Left lung (tissue), 10 donors: ENCODE measurements around the gene ZNF597. TPM values are rescaled to one million over a fixed set of nuclear protein-coding genes. Genes with fewer than 3 reads are reported as not detected.

Experiments
- ATAC-seq: fragments of 200-7000 bp; cut with Tn5 transposase; one replicate; pipeline ENCODE4 v1.9.1; 2020; ENCODE audit warnings: moderate library complexity
- DNase-seq, 4 donors: peaks; one replicate each; pipeline ENCODE4 v3.0.0-alpha.2; 2013 to 2020
- H3K27ac ChIP-seq, 2 donors: fragments of 200-600 bp; sonication (generic) in 1 of 2; one replicate each; pipeline versions ENCODE4 v1.5.0 to v1.8.0; 2020 to 2021
- H3K27me3 ChIP-seq, 2 donors: fragments of 200-600 bp; sonication (generic) in 1 of 2; one replicate each; pipeline versions ENCODE4 v1.5.0 to v1.8.0; 2020 to 2021
- H3K36me3 ChIP-seq, 2 donors: fragments of 200-600 bp; sonication (generic) in 1 of 2; one replicate each; pipeline versions ENCODE4 v1.5.0 to v1.8.0; 2020 to 2021
- H3K4me1 ChIP-seq, 2 donors: fragments of 200-600 bp; one replicate each; pipeline ENCODE4 v1.8.0; 2021
- H3K4me3 ChIP-seq, 2 donors: fragments of 200-600 bp; sonication (generic) in 1 of 2; one replicate each; pipeline versions ENCODE4 v1.5.0 to v1.8.0; 2020 to 2021; ENCODE audit warnings: mild to moderate bottlenecking in 1 of 2
- H3K9me3 ChIP-seq, 2 donors: fragments of 200-600 bp; sonication (generic) in 1 of 2; one replicate each; pipeline versions ENCODE4 v1.5.0 to v1.8.0; 2020 to 2021
- intact Hi-C, 2 donors: fragments of 100-400 bp; cut with DNase I; formaldehyde crosslinking; loops; one replicate each; pipeline versions ENCODE4 v1.11.2 to v1.14.2; 2022
- polyA plus RNA-seq, 6 donors: library from polyadenylated mRNA; unstranded; fragments of 120-200 nt; gene quantifications; one replicate each; pipeline ENCODE4 v1.2.1, GENCODE V29; 2013; ENCODE audit not compliant: insufficient read length in 6 of 6
- total RNA-seq, 2 donors: library from RNA; stranded (reverse); fragmentation: NEBNext Ultra II Directional; extraction: Animal tissue kit (Norgen Biotek cat#: 25700); gene quantifications; one replicate each; pipeline ENCODE4 v1.2.1, GENCODE V29; 2021
- TF ChIP-seq, protein P1 (sequence below), 2 donors: fragments of 200-600 bp; sonication (generic) in 1 of 2; IDR thresholded peaks; one replicate each; pipeline versions ENCODE4 v1.5.0 to v1.8.0; 2021; ENCODE audit warnings: antibody characterized with exemption in 2 of 2
- donor health status: DM: no; HTN: yes; CAD: no.
- donor health status: DM: no; HTN: no; CAD: no.

The ZNF597 gene
- total and polyA plus RNA-seq, 8 donors: 3.2 to 4.8 (median 4.2) TPM

DNA sequence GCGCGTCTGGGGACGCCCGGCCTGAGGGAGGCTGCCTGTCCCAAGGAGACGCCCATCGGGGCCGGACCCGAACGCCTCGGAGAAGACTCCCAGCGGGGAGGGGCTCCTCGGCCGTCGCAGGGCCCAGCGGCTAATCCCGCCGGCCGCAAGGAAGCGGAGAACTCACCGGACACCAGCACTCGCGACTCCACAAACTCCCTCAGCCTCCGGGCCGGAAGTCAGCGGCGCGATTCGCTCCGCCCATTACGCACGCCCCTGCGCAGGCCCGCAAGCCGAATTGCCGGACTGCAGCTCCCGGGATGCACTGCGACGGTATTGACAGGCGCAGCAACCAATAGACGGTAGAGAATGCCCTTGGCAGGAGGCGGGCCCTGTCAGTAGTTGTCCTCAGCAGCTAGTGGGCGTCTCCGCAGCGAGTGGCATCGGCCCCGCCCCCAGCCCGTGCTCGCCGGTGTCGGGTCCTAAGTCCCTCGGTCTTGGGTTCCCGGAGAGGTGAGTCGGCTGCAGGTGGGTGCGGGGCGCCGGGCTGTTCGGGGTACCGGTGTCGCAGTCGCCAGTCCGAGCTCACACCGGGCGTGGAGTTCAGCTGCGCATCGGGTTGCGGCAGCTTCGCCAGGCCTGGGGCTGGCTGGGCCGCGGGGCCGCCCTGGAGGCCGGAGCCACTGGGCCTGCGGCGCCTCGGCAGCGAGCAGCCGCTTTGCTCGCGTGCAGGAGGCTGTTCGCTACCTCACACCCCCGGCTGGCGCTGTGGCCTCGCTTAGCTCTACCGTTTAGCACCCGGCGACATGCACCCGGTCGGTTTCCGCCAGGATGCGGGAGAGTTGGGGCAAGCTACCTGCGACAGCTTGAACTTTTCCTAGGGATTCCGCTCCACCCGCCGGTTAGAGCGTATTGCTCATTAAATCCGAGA is 42.3 kb downstream of the ZNF597 start, which contains the start of the genes ZNF174 and ZSCAN32:
Gene ZNF174, plus strand, starts transcription at position 437 of the 910 bp plus-strand sequence. CDS start 790 bp downstream, outside the sequence.
Gene ZSCAN32, minus strand, starts transcription at position 226 of the 910 bp plus-strand sequence. CDS start 3,447 bp downstream, outside the sequence.
- H3K27ac ChIP-seq: peak within 1 kb of the TSS; percentile 77 to 90
- TF ChIP-seq, protein P1, sequence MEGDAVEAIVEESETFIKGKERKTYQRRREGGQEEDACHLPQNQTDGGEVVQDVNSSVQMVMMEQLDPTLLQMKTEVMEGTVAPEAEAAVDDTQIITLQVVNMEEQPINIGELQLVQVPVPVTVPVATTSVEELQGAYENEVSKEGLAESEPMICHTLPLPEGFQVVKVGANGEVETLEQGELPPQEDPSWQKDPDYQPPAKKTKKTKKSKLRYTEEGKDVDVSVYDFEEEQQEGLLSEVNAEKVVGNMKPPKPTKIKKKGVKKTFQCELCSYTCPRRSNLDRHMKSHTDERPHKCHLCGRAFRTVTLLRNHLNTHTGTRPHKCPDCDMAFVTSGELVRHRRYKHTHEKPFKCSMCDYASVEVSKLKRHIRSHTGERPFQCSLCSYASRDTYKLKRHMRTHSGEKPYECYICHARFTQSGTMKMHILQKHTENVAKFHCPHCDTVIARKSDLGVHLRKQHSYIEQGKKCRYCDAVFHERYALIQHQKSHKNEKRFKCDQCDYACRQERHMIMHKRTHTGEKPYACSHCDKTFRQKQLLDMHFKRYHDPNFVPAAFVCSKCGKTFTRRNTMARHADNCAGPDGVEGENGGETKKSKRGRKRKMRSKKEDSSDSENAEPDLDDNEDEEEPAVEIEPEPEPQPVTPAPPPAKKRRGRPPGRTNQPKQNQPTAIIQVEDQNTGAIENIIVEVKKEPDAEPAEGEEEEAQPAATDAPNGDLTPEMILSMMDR (IDR thresholded peaks at IDR 0.05): no peak
- H3K4me3 ChIP-seq: peak within 1 kb of the TSS; percentile 86 to 93
- intact Hi-C loops: no loop called here
- no peaks in the 10 kb centered on the region for H3K27me3 ChIP-seq
- H3K9me3 ChIP-seq: peaks cover 0 to 40% of the 10 kb centered on the region in 2 donors
- H3K36me3 ChIP-seq: peaks cover 0 to 52% of the 10 kb centered on the region in 2 donors
- ATAC-seq: peak; percentile 100
- H3K4me1 ChIP-seq: peaks cover 7 to 27% of the 10 kb centered on the region in 2 donors
- DNase-seq: peak; percentile 98 to 99 (median 99)

DNA sequence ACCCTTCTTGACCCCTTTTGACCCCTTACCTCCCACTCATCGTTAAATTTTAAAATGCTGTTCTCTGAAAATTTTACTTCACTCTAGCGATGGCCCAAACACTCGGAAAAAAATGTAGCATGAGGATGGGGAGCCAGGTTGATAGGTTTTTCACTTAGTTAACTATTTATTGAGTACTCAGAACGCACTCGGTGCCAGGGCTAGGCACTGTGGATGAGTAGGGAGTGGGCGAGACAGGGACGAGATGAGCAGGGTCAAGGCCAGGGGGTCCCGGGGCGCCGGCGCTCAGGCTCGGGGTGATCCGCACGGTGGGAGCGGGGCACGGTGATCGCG is 42.9 kb downstream of the ZNF597 start:
- H3K36me3 ChIP-seq: peaks cover 0 to 52% of the 10 kb centered on the region in 2 donors
- DNase-seq (no peak), ATAC-seq (no peak)
- H3K9me3 ChIP-seq: peaks cover 0 to 40% of the 10 kb centered on the region in 2 donors
- H3K4me3 ChIP-seq: peak overlapping the region; percentile 86 to 93
- no peaks in the 10 kb centered on the region for H3K27me3 ChIP-seq
- TF ChIP-seq, protein P1 (IDR thresholded peaks at IDR 0.05): no peak
- intact Hi-C loops: no loop called here
- peak overlapping the region; percentile 63 to 90 for H3K27ac ChIP-seq
- peaks cover 7 to 27% of the 10 kb centered on the region in 2 donors for H3K4me1 ChIP-seq

DNA sequence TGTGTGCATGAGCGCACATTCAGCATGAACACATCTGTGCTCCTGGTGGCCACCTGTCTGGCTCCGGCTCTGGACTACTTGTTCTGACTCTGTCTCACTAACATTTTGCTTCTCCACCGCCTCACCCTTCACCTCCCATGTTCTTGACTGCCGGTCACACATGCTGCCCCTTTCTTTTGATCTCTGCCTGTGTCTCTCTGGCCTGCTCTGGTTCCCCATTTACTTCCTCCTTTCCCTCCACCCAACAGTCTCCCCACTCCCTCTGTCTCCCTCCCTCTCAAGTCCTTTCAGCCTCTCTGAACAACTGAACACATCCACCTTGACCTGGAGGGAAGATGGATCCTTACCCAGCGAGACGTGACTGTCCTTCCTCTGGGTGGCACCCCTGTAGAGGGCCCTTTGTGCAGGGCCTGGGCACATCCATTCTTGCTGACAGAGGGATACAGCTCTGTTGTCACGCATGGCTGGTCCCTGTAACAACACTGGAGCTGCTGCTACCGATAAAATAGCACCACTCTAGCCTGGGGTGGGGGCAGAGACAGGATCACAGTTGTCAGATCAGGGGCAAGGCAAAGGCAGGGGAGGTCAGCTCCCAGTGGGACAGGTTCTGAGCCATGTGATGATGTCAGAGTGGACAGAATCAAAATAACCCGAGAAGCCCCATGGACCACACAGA is 53.5 kb downstream of the ZNF597 start:
- Histone ChIP-seq H3K36me3 (peaks cover 7 to 92% of the 10 kb centered on the region in 2 donors), H3K27me3 (no peaks in the 10 kb centered on the region), H3K4me1 (no peaks in the 10 kb centered on the region), H3K4me3 (no peak overlapping the region), H3K27ac (no peak overlapping the region), H3K9me3 (peaks cover 0 to 87% of the 10 kb centered on the region in 2 donors)
- ATAC-seq (no peak), DNase-seq (no peak)
- intact Hi-C loops: no loop called here
- TF ChIP-seq, protein P1 (IDR thresholded peaks at IDR 0.05): no peak

DNA sequence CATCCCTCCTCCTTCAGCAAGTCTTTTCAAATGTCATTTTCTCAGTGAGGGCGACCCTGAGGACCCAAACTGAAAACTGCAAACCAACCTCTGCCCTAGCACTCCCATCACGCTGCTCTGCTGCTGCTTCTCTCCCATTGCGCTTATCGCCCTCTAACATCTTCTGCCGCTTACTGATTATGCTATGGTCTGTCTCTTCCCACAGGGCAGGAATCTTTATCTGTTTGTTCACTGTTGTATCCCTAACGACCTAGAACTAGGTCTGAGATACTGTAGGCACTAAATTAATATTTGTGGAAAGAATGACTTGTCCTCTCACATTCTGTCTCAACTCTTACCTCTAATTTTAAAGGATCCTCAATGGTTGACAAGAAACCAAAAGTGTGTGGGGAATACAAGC is 55.0 kb downstream of the ZNF597 start:
- Histone ChIP-seq H3K4me3 (no peak overlapping the region), H3K27ac (no peak overlapping the region), H3K36me3 (peaks cover 8 to 92% of the 10 kb centered on the region in 2 donors), H3K4me1 (no peaks in the 10 kb centered on the region), H3K27me3 (no peaks in the 10 kb centered on the region), H3K9me3 (peaks cover 0 to 87% of the 10 kb centered on the region in 2 donors)
- no peak for DNase-seq
- TF ChIP-seq, protein P1 (IDR thresholded peaks at IDR 0.05): no peak
- no peak for ATAC-seq
- intact Hi-C loops: no loop called here

DNA sequence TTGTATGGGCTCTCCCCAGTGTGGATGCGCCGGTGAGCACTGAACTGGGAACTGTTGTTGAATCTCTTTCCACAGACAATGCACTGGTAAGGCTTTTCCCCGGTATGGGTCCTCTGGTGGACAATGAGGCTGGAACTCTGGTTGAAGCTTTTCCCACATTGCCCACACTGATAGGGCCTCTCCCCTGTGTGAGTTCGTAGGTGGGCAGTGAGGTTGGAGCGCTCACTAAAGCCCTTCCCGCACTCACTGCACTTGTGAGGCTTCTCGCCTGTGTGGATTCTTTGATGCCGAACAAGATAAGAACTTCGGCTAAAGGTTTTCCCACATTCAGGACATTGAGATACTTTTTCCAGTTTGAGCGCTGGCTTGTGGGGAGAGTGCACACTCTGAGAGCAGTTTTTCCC is 60.3 kb downstream of the ZNF597 start:
- no peaks in the 10 kb centered on the region for H3K27me3 ChIP-seq
- H3K36me3 ChIP-seq: peaks cover 8 to 83% of the 10 kb centered on the region in 2 donors
- TF ChIP-seq, protein P1 (IDR thresholded peaks at IDR 0.05): no peak
- intact Hi-C loops: no loop called here
- DNase-seq: no peak
- ATAC-seq: no peak
- H3K4me3 ChIP-seq: no peak overlapping the region
- H3K9me3 ChIP-seq: peaks cover 6 to 91% of the 10 kb centered on the region in 2 donors
- no peaks in the 10 kb centered on the region for H3K4me1 ChIP-seq
- H3K27ac ChIP-seq: no peak overlapping the region
